Measurements from ENCODE around the gene NPAS4. TPM values are rescaled to one million over a fixed set of nuclear protein-coding genes. Genes with fewer than 3 reads are reported as not detected.

Gene NPAS4
- total and polyA plus RNA-seq, 2 of the 13 experiments (the other 11 are each of a cell fraction or from before 2014, with no cell fraction given), result not detected

- no peak for TF ChIP-seq RBFOX2 (IDR thresholded peaks at IDR 0.05; ENCODE audit: low read depth, low read length)
- TF ChIP-seq ZSCAN9 (CRISPR knock-in tag; IDR thresholded peaks at IDR 0.05; ENCODE audit: borderline replicate concordance), result peak; percentile 99
- peak; percentile 76; the same call in 1 of the 2 replicates for TF ChIP-seq FOXK1 (CRISPR knock-in tag; IDR thresholded peaks at IDR 0.05; ENCODE audit: borderline replicate concordance, low read depth)
- peak; percentile 48; the same call in 1 of the 2 replicates for TF ChIP-seq ZNF205 (CRISPR knock-in tag; IDR thresholded peaks at IDR 0.05)
- no peak for TF ChIP-seq POLR2AphosphoS2 (IDR thresholded peaks at IDR 0.05; ENCODE audit: low read depth, low read length)
- no peak for TF ChIP-seq ZNF615 (CRISPR knock-in tag; IDR thresholded peaks at IDR 0.05; ENCODE audit: borderline replicate concordance)
- TF ChIP-seq ZNF883 (CRISPR knock-in tag; IDR thresholded peaks at IDR 0.05; ENCODE audit: not compliant biosample characterization), result peak; percentile 87
- TF ChIP-seq ZNF34 (CRISPR knock-in tag; IDR thresholded peaks at IDR 0.05; ENCODE audit: borderline replicate concordance), result no peak
- TF ChIP-seq CAMTA2 (CRISPR knock-in tag; IDR thresholded peaks at IDR 0.05; ENCODE audit: borderline replicate concordance), result no peak; the same call in 1 of the 2 replicates
- TF ChIP-seq, protein P1, sequence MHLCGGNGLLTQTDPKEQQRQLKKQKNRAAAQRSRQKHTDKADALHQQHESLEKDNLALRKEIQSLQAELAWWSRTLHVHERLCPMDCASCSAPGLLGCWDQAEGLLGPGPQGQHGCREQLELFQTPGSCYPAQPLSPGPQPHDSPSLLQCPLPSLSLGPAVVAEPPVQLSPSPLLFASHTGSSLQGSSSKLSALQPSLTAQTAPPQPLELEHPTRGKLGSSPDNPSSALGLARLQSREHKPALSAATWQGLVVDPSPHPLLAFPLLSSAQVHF (CRISPR knock-in tag; IDR thresholded peaks at IDR 0.05), result 0 out of 2 replicates have a peak, but pooled peaks have one; percentile 59
- TF ChIP-seq, protein P2, sequence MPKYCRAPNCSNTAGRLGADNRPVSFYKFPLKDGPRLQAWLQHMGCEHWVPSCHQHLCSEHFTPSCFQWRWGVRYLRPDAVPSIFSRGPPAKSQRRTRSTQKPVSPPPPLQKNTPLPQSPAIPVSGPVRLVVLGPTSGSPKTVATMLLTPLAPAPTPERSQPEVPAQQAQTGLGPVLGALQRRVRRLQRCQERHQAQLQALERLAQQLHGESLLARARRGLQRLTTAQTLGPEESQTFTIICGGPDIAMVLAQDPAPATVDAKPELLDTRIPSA (CRISPR knock-in tag; IDR thresholded peaks at IDR 0.05; ENCODE audit: borderline replicate concordance), result no peak
- peak; percentile 26; the same call in 1 of the 2 replicates for TF ChIP-seq ZBTB21 (CRISPR knock-in tag; IDR thresholded peaks at IDR 0.05)
- no peak for TF ChIP-seq USF2 (IDR thresholded peaks at IDR 0.05; ENCODE audit: low read depth, low read length)
- no peak for TF ChIP-seq USF2 (CRISPR knock-in tag; IDR thresholded peaks at IDR 0.05; ENCODE audit: borderline replicate concordance)
- peak; percentile 87 for TF ChIP-seq ZSCAN21 (CRISPR knock-in tag; IDR thresholded peaks at IDR 0.05; ENCODE audit: borderline replicate concordance)
- TF ChIP-seq IRF9 (CRISPR knock-in tag; IDR thresholded peaks at IDR 0.05; ENCODE audit: borderline replicate concordance), result 0 out of 2 replicates have a peak, but pooled peaks have one; percentile 29
- TF ChIP-seq ZKSCAN8 (CRISPR knock-in tag; IDR thresholded peaks at IDR 0.05; ENCODE audit: borderline replicate concordance), result no peak
- TF ChIP-seq ZNF501 (CRISPR knock-in tag; IDR thresholded peaks at IDR 0.05), result no peak
- no peak for TF ChIP-seq ZNF230 (CRISPR knock-in tag; IDR thresholded peaks at IDR 0.05)
- TF ChIP-seq SAFB2 (CRISPR knock-in tag; IDR thresholded peaks at IDR 0.05; ENCODE audit: borderline replicate concordance, low read depth), result no peak
- no peak for TF ChIP-seq ZNF337 (CRISPR knock-in tag; IDR thresholded peaks at IDR 0.05; ENCODE audit: borderline replicate concordance, low read depth)
- no peak for TF ChIP-seq MED13 (CRISPR knock-in tag; IDR thresholded peaks at IDR 0.05)
- TF ChIP-seq ZNF446 (CRISPR knock-in tag; IDR thresholded peaks at IDR 0.05), result no peak; the same call in 1 of the 2 replicates
- peak; percentile 93; the same call in 1 of the 2 replicates for TF ChIP-seq ZFP36L2 (CRISPR knock-in tag; IDR thresholded peaks at IDR 0.05)
- TF ChIP-seq NKX3-1 (CRISPR knock-in tag; IDR thresholded peaks at IDR 0.05), result peak; percentile 92
- TF ChIP-seq EEA1 (CRISPR knock-in tag; IDR thresholded peaks at IDR 0.05; ENCODE audit: borderline replicate concordance), result no peak
Observed at GRCh38 chr11:66418168-66418985, 2.5 kb upstream of the NPAS4 start (continued).

All from HepG2 (cell line).